ENCODE results near the gene RNF11. TPM values are rescaled to one million over a fixed set of nuclear protein-coding genes. Genes with fewer than 3 reads are reported as not detected.
"Not testable (repeated sequence)": the region's sequence is repeated elsewhere in the genome, so short reads cannot be mapped to it uniquely, and the experiment has no call there.

Gene RNF11
- total and polyA plus RNA-seq, 7 donors: 44.6 to 123 (median 105) TPM

DNA sequence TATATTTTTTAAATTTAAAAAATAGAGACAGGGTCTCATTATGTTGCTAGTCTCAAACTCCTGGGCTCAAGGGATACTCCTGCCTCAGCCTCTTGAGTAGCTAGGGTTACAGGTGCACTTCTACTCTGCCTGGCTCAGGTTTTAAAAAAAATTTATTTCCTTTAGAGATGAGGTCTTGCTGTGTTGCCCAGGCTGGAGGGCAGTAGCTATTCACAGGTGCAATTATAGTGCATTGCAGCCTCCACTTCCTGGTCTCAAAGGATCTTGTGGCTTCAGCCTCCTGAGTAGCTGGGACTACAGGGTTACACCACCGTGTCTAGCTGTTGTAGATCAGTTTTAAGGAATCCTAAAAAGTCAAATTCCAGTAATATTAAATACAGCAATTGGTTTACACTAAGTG lies 5.0 kb downstream of the RNF11 start:
- no peaks in the 10 kb centered on the region for H3K27me3 ChIP-seq
- no peak overlapping the region for H3K27ac ChIP-seq
- no peak for DNase-seq
- intact Hi-C loops (cut with DNase I): no loop called here
- no peaks in the 10 kb centered on the region for H3K9me3 ChIP-seq
- no peak overlapping the region for H3K4me3 ChIP-seq
- 29 to 31% methylated on average over 1 of the region's 1 CpG for WGBS, 2 donors
- H3K36me3 ChIP-seq: no peaks in the 10 kb centered on the region
- no peak for TF ChIP-seq POLR2A (IDR thresholded peaks at IDR 0.05)
- no peak for TF ChIP-seq EP300 (IDR thresholded peaks at IDR 0.05)
- TF ChIP-seq POLR2AphosphoS5 (IDR thresholded peaks at IDR 0.05): no peak
- TF ChIP-seq, protein P1, sequence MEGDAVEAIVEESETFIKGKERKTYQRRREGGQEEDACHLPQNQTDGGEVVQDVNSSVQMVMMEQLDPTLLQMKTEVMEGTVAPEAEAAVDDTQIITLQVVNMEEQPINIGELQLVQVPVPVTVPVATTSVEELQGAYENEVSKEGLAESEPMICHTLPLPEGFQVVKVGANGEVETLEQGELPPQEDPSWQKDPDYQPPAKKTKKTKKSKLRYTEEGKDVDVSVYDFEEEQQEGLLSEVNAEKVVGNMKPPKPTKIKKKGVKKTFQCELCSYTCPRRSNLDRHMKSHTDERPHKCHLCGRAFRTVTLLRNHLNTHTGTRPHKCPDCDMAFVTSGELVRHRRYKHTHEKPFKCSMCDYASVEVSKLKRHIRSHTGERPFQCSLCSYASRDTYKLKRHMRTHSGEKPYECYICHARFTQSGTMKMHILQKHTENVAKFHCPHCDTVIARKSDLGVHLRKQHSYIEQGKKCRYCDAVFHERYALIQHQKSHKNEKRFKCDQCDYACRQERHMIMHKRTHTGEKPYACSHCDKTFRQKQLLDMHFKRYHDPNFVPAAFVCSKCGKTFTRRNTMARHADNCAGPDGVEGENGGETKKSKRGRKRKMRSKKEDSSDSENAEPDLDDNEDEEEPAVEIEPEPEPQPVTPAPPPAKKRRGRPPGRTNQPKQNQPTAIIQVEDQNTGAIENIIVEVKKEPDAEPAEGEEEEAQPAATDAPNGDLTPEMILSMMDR (IDR thresholded peaks at IDR 0.05): no peak
- H3K4me1 ChIP-seq: peaks cover 0 to 59% (median 41%) of the 10 kb centered on the region in 4 donors

DNA sequence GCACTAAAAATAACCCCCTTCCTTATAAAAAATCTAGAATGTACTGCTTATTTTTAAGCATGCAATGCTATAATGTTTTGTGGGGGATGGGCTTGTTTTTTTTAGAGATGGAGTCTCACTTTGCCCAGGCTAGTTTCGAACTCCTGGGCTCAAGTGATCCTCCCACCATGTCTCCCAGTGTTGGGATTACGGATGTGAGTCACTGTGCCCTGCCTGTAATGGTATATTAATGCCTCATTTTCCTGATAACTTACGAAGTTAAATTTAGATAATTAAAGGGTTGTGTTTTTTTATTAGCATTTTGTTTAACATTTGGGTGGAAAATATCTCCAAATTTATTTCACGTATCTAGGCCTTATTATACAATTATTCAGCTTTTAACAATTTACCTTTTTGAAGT lies 6.5 kb downstream of the RNF11 start:
- WGBS, 2 donors: 86 to 94% methylated on average over 4 of the region's 4 CpGs
- Histone ChIP-seq H3K27ac (no peak overlapping the region), H3K4me1 (peaks cover 0 to 71% (median 41%) of the 10 kb centered on the region in 4 donors), H3K27me3 (no peaks in the 10 kb centered on the region), H3K36me3 (no peaks in the 10 kb centered on the region), H3K9me3 (no peaks in the 10 kb centered on the region), H3K4me3 (no peak overlapping the region)
- intact Hi-C loops (cut with DNase I): no loop called here
- DNase-seq: no peak
- no peak for TF ChIP-seq POLR2A (IDR thresholded peaks at IDR 0.05)
- no peak for TF ChIP-seq EP300 (IDR thresholded peaks at IDR 0.05)
- TF ChIP-seq, protein P1 (IDR thresholded peaks at IDR 0.05): no peak
- TF ChIP-seq POLR2AphosphoS5 (IDR thresholded peaks at IDR 0.05): no peak

DNA sequence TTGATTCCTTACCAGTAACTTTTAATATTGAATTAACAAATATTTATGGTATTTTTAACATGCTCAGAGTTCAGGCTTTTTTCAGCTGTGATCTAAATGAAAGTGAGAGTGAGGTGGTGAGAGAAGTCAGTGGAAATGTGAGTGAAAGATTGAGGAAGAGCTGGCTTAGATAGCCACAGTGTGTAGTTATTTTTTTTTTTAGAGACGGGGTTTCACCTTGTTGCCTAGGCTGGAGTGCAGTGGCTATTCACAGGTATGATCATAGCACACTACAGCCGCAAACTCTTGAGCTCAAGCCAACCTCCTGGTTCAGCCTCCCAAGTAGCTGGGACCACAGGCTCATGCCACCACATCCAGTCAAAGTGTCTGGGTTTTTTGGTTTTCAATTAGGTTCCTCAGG lies 10.9 kb downstream of the RNF11 start:
- intact Hi-C loops (cut with DNase I): no loop called here
- Histone ChIP-seq H3K4me3 (no peak overlapping the region), H3K27me3 (no peaks in the 10 kb centered on the region), H3K4me1 (peaks cover 0 to 49% (median 8%) of the 10 kb centered on the region in 4 donors), H3K9me3 (no peaks in the 10 kb centered on the region), H3K36me3 (no peaks in the 10 kb centered on the region), H3K27ac (no peak overlapping the region)
- DNase-seq: no peak
- TF ChIP-seq POLR2AphosphoS5 (IDR thresholded peaks at IDR 0.05): no peak
- no peak for TF ChIP-seq POLR2A (IDR thresholded peaks at IDR 0.05)
- TF ChIP-seq EP300 (IDR thresholded peaks at IDR 0.05): no peak
- TF ChIP-seq, protein P1 (IDR thresholded peaks at IDR 0.05): no peak
- WGBS, 2 donors: 85 to 89% methylated on average over 2 of the region's 2 CpGs

DNA sequence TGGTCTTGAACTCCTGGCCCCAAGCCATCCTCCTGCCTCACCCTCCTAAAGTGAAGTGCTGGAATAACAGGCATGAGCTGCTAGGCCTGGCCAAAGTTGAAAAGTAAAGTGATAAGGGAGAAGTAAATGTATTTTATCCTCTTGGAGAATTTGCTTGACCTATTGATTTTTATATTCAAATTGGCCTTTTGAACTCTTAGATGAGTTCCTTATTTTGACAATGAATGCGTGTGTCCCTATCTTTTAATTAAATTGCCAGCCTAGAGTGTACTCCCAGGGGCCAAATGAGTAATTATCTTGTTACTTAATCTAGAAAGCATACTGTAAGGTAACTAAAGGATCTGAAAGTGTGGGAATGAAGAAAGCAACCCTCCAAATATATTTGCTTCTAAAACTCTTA lies 11.4 kb downstream of the RNF11 start:
- peaks cover 0 to 45% (median 8%) of the 10 kb centered on the region in 4 donors for H3K4me1 ChIP-seq
- WGBS, 2 donors: 28 to 69% methylated on average over 1 of the region's 1 CpG

DNA sequence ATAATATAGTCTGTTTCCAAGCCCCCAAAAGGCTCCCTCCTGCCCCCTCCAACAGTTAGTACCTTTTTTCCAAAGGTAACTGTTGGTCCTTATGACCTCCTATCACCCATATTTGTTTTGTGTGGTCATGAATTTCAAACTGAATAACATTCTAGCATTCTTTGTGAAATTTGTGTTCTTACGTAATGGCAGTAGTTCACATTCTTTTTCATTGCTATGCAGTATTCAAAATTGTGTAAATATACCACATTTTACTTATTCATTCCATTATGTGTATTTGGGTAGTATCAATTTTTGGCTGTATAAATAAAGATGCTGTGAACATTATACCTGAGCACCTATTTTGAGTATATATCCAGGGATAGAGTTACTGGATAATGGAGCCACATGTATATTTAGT lies 13.4 kb downstream of the RNF11 start:
- WGBS, 2 donors: 93 to 95% methylated on average over 1 of the region's 1 CpG
- DNase-seq: no peak
- intact Hi-C loops (cut with DNase I): no loop called here

More for the DNA sequence above, 11.4 kb downstream of the RNF11 start:
- Histone ChIP-seq H3K9me3 (no peaks in the 10 kb centered on the region), H3K36me3 (no peaks in the 10 kb centered on the region), H3K27me3 (no peaks in the 10 kb centered on the region), H3K4me3 (no peak overlapping the region), H3K27ac (no peak overlapping the region)
- no peak for DNase-seq
- intact Hi-C loops (cut with DNase I): no loop called here
- no peak for TF ChIP-seq POLR2AphosphoS5 (IDR thresholded peaks at IDR 0.05)

DNA sequence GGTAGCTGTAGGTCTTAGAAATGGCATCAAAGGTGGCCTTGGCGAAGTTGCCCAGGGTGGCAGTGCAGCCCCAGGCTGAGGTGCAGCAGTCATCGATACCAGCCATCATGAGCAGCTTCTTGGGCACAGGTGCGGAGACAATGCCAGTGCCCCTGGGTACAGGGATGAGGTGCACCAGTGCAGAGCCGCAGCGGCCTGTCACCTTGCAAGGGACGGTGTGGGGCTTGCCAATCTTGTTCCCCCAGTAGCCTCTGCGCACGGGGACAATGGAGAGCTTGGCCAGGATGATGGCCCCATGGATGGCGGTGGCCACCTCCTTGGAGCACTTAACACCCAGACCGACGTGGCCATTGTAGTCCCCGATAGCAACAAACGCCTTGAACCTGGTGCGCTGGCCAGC lies 14.7 kb downstream of the RNF11 start:
- DNase-seq; intact Hi-C loops (cut with DNase I); H3K9me3 ChIP-seq; H3K36me3 ChIP-seq; H3K4me3 ChIP-seq; H3K27me3 ChIP-seq; H3K27ac ChIP-seq: not testable (repeated sequence)
- WGBS, 2 donors: 97 to 98% methylated on average over 14 of the region's 14 CpGs
- H3K4me1 ChIP-seq: peaks cover 0 to 50% (median 11%) of the 10 kb centered on the region in 4 donors

More for the DNA sequence above, 13.4 kb downstream of the RNF11 start:
- H3K4me3 ChIP-seq: no peak overlapping the region
- TF ChIP-seq, protein P1 (IDR thresholded peaks at IDR 0.05): no peak
- no peak for TF ChIP-seq EP300 (IDR thresholded peaks at IDR 0.05)
- no peak for TF ChIP-seq POLR2A (IDR thresholded peaks at IDR 0.05)
- TF ChIP-seq POLR2AphosphoS5 (IDR thresholded peaks at IDR 0.05): no peak
- no peaks in the 10 kb centered on the region for H3K36me3 ChIP-seq
- no peak overlapping the region for H3K27ac ChIP-seq
- no peaks in the 10 kb centered on the region for H3K27me3 ChIP-seq
- no peaks in the 10 kb centered on the region for H3K9me3 ChIP-seq
- peaks cover 0 to 38% (median 8%) of the 10 kb centered on the region in 4 donors for H3K4me1 ChIP-seq

DNA sequence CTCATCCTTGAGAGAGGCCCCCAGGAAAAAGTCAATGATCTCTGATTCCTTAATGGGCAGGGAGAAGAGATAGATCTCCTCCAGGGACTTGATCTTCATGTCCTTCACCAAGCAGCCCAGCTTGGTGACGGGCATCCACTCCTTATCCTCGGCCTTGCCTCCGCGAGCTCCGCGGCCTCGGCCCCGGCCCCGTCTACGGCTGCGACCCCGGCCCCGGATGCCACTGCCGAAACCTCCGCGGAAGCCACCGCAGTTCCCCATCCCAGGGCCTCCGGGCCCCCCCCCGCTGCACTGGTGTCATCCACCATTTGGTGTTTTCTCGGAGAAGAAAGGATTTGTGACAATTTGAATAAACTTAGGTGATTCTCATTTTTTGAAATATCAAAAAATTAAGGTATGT lies 15.1 kb downstream of the RNF11 start:
- H3K4me3 ChIP-seq; H3K27me3 ChIP-seq; H3K36me3 ChIP-seq; H3K27ac ChIP-seq; H3K9me3 ChIP-seq; intact Hi-C loops (cut with DNase I); DNase-seq: not testable (repeated sequence)
- peaks cover 0 to 50% (median 12%) of the 10 kb centered on the region in 4 donors for H3K4me1 ChIP-seq
- WGBS, 2 donors: 98 to 99% methylated on average over 20 of the region's 20 CpGs

Data from sigmoid colon (tissue), 7 donors.